ENCODE measurements around the gene IGFBP2. TPM values are rescaled to one million over a fixed set of nuclear protein-coding genes. Genes with fewer than 3 reads are reported as not detected.

The IGFBP2 gene
- total RNA-seq, 1 experiment from 2014 or later, result 54.8 TPM

DNA sequence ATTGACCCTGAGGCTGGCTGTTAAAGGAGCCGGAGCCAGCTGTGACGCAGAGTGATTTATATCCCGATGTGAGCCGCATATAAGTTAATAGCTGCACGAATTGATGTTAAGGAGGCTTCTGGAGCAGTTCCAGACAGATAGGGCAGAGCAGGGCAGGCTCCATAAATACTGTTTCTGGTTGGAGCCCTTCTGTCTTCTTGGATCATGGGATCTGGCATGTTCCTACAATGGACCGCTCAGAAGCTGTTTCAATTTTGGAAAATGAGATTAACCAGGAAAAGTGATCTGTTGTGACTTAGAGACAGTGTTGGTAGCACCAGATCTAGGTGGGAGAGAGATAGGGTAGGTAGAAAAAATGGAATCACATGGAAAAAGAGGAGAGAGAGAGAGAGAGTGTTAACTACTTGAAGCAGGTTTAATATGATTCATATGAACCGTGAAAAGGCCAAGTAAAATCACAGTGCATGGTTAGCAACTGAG is 66.9 kb downstream of the IGFBP2 start:
- no peaks in the 10 kb centered on the region for H3K9me3 ChIP-seq (ENCODE audit: control insufficient read depth, insufficient read depth, low read depth, low read length)
- intact Hi-C loops (cut with micrococcal nuclease; ENCODE audit: unreplicated experiment), result no loop called here
- TF ChIP-seq SIN3A (IDR thresholded peaks at IDR 0.05; ENCODE audit: borderline replicate concordance, insufficient read depth, low read depth, low read length), result no peak
- TF ChIP-seq, protein P1, sequence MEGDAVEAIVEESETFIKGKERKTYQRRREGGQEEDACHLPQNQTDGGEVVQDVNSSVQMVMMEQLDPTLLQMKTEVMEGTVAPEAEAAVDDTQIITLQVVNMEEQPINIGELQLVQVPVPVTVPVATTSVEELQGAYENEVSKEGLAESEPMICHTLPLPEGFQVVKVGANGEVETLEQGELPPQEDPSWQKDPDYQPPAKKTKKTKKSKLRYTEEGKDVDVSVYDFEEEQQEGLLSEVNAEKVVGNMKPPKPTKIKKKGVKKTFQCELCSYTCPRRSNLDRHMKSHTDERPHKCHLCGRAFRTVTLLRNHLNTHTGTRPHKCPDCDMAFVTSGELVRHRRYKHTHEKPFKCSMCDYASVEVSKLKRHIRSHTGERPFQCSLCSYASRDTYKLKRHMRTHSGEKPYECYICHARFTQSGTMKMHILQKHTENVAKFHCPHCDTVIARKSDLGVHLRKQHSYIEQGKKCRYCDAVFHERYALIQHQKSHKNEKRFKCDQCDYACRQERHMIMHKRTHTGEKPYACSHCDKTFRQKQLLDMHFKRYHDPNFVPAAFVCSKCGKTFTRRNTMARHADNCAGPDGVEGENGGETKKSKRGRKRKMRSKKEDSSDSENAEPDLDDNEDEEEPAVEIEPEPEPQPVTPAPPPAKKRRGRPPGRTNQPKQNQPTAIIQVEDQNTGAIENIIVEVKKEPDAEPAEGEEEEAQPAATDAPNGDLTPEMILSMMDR (IDR thresholded peaks at IDR 0.05), result no peak
- H3K36me3 ChIP-seq (ENCODE audit: control insufficient read depth, insufficient read depth, low read length), result no peaks in the 10 kb centered on the region
- H3K4me1 ChIP-seq (ENCODE audit: control insufficient read depth, insufficient read depth, low read length), result no peaks in the 10 kb centered on the region; the same call in 1 of the 2 replicates
- no peak overlapping the region for H3K27ac ChIP-seq (ENCODE audit: low read length)
- BruUV-seq (replicated peaks), result no TSS peak
- ChIA-PET POLR2A (no interaction called here), CTCF (no interaction called here)
- DNase-seq (ENCODE audit: low read depth, low spot score) (no peak), ATAC-seq (no peak)
- H3K27me3 ChIP-seq (ENCODE audit: control insufficient read depth, insufficient read depth, low read length), result peaks cover 23% of the 10 kb centered on the region
- in situ Hi-C loops (cut with HindIII; ENCODE audit: low pct_unique_long_range_greater_than_20kb, low sequenced_read_pairs), result no loop called here
- H3K4me3 ChIP-seq (ENCODE audit: low read depth in 2 of 2, low read length in 2 of 2), result no peak overlapping the region

DNA sequence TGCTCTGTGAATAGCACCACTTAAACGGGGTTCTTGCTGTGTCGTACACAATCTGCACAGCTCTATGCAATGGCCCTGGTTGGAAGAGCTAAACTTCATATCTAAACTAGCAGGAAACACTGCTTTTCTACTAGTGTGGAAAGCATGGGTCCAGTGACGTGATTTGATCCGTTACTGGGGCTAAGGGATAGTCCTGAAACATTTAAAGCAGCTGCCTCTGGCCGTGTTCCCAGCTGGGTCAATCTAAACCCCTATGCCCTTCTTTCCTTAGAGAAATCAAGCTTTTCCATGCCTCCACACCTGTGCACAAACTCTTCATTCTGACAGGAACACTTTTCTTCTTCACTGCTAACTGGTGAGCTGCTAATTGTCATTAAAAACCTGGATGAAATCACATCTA is 67.6 kb downstream of the IGFBP2 start:
- Histone ChIP-seq H3K36me3 (ENCODE audit: control insufficient read depth, insufficient read depth, low read length) (no peaks in the 10 kb centered on the region), H3K27ac (ENCODE audit: low read length) (no peak overlapping the region), H3K4me1 (ENCODE audit: control insufficient read depth, insufficient read depth, low read length) (no peaks in the 10 kb centered on the region), H3K27me3 (ENCODE audit: control insufficient read depth, insufficient read depth, low read length) (peaks cover 21% of the 10 kb centered on the region), H3K4me3 (ENCODE audit: low read depth in 2 of 2, low read length in 2 of 2) (no peak overlapping the region), H3K9me3 (ENCODE audit: control insufficient read depth, insufficient read depth, low read depth, low read length) (no peaks in the 10 kb centered on the region)
- DNase-seq (ENCODE audit: low read depth, low spot score) (no peak), ATAC-seq (no peak)
- intact Hi-C loops (cut with micrococcal nuclease; ENCODE audit: unreplicated experiment), result no loop called here
- POLR2A ChIA-PET, result no interaction called here
- CTCF ChIA-PET, result interaction anchor here (0.6 kb wide), 1 partner anchor 78 kb away, joined by 4 read pairs; no protein-coding TSS in a partner anchor
- TF ChIP-seq, protein P1 (IDR thresholded peaks at IDR 0.05), result no peak
- TF ChIP-seq SIN3A (IDR thresholded peaks at IDR 0.05; ENCODE audit: borderline replicate concordance, insufficient read depth, low read depth, low read length), result no peak
- TF ChIP-seq POLR2AphosphoS5 (IDR thresholded peaks at IDR 0.05; ENCODE audit: low read depth, low read length), result no peak
- no peak for TF ChIP-seq TCF7L2 (IDR thresholded peaks at IDR 0.05; ENCODE audit: low read depth, low read length)
- TF ChIP-seq, protein P2, sequence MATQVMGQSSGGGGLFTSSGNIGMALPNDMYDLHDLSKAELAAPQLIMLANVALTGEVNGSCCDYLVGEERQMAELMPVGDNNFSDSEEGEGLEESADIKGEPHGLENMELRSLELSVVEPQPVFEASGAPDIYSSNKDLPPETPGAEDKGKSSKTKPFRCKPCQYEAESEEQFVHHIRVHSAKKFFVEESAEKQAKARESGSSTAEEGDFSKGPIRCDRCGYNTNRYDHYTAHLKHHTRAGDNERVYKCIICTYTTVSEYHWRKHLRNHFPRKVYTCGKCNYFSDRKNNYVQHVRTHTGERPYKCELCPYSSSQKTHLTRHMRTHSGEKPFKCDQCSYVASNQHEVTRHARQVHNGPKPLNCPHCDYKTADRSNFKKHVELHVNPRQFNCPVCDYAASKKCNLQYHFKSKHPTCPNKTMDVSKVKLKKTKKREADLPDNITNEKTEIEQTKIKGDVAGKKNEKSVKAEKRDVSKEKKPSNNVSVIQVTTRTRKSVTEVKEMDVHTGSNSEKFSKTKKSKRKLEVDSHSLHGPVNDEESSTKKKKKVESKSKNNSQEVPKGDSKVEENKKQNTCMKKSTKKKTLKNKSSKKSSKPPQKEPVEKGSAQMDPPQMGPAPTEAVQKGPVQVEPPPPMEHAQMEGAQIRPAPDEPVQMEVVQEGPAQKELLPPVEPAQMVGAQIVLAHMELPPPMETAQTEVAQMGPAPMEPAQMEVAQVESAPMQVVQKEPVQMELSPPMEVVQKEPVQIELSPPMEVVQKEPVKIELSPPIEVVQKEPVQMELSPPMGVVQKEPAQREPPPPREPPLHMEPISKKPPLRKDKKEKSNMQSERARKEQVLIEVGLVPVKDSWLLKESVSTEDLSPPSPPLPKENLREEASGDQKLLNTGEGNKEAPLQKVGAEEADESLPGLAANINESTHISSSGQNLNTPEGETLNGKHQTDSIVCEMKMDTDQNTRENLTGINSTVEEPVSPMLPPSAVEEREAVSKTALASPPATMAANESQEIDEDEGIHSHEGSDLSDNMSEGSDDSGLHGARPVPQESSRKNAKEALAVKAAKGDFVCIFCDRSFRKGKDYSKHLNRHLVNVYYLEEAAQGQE (IDR thresholded peaks at IDR 0.05; ENCODE audit: insufficient read depth in 1 of 2, low read depth in 2 of 2, low read length in 1 of 2), result no peak
- in situ Hi-C loops (cut with HindIII; ENCODE audit: low pct_unique_long_range_greater_than_20kb, low sequenced_read_pairs), result no loop called here
- no TSS peak for BruUV-seq (replicated peaks)
